LNCaP clone FGC (cell line): ENCODE data around the gene C17orf114.

ENCODE experiments used
- DNase-seq: peaks from one replicate; pipeline ENCODE4 v3.0.0-alpha.2; 2011; ENCODE audit warnings: low read depth
- H3K4me3 ChIP-seq: 2 replicates; pipeline ENCODE4 v1.5.1; 2011; ENCODE audit warnings: mild to moderate bottlenecking, low read depth, low read length, control low read depth
- CTCF ChIP-seq: IDR thresholded peaks from 2 replicates; pipeline ENCODE4 v1.5.1; 2012; ENCODE audit warnings: mild to moderate bottlenecking; ENCODE audit not compliant: control insufficient read depth, insufficient read depth; ENCODE audit errors: extremely low read depth

The C17orf114 gene

GRCh38 chr17:4800462-4801196 lies 1.5 kb downstream of the C17orf114 start:
- H3K4me3 ChIP-seq = no peak overlapping the region
- no peak for DNase-seq
- no peak for TF ChIP-seq CTCF

GRCh38 chr17:4796552-4796920 lies 5.6 kb downstream of the C17orf114 start:
- no peak for TF ChIP-seq CTCF
- no peak for DNase-seq

GRCh38 chr17:4795168-4795567 lies 7.0 kb downstream of the C17orf114 start:
- H3K4me3 ChIP-seq = no peak overlapping the region
- no peak for TF ChIP-seq CTCF
- no peak for DNase-seq

More at GRCh38 chr17:4796552-4796920, 5.6 kb downstream of the C17orf114 start:
- peak overlapping the region; percentile 100 for H3K4me3 ChIP-seq

GRCh38 chr17:4790705-4791088 lies 11.4 kb downstream of the C17orf114 start:
- DNase-seq = no peak
- peak overlapping the region; percentile 78 for H3K4me3 ChIP-seq
- no peak for TF ChIP-seq CTCF

- peak; percentile 78 for DNase-seq
- peak overlapping the region; percentile 78 for H3K4me3 ChIP-seq
- peak; percentile 92 for TF ChIP-seq CTCF
Observed at GRCh38 chr17:4789951-4790704, 12.0 kb downstream of the C17orf114 start.

GRCh38 chr17:4789701-4789950 lies 12.5 kb downstream of the C17orf114 start:
- no peak for DNase-seq
- TF ChIP-seq CTCF = no peak
- peak overlapping the region; percentile 78 for H3K4me3 ChIP-seq
